Neural progenitor cell (in vitro differentiated cells): ENCODE results near the gene TYROBP. TPM values are rescaled to one million over a fixed set of nuclear protein-coding genes. Genes with fewer than 3 reads are reported as not detected.
A peak's percentile ranks its signal among the peaks of the same experiment; 100 is the strongest.

Experiments used
- DNase-seq: peaks from one replicate; pipeline ENCODE4 v3.0.0-alpha.2; 2016; ENCODE audit warnings: low spot score
- H2AFZ ChIP-seq: fragments of 200-600 bp; sonication (generic); replicated peaks from 2 replicates; pipeline ENCODE4 v1.6.1; 2016; ENCODE audit warnings: antibody characterized with exemption
- H3F3A ChIP-seq: fragments of 200-600 bp; sonication (generic); 2 replicates; pipeline ENCODE4 v1.6.1; 2016; ENCODE audit warnings: antibody characterized with exemption, low read depth
- H3K27ac ChIP-seq: fragments of 200-600 bp; sonication (generic); 2 replicates; pipeline ENCODE4 v1.5.1; 2016; ENCODE audit warnings: mild to moderate bottlenecking
- H3K27me3 ChIP-seq: fragments of 200-600 bp; sonication (generic); 2 replicates; pipeline ENCODE4 v1.6.1; 2016; ENCODE audit warnings: mild to moderate bottlenecking, moderate library complexity
- H3K36me3 ChIP-seq: fragments of 200-600 bp; sonication (generic); 2 replicates; pipeline ENCODE4 v1.5.1; 2016
- H3K4me1 ChIP-seq: fragments of 200-600 bp; sonication (generic); 2 replicates; pipeline ENCODE4 v1.6.1; 2016; ENCODE audit warnings: mixed run types
- H3K4me2 ChIP-seq: fragments of 200-600 bp; sonication (generic); 2 replicates; pipeline ENCODE4 v1.6.1; 2016
- H3K4me3 ChIP-seq: fragments of 200-600 bp; sonication (generic); 2 replicates; pipeline ENCODE4 v1.5.1; 2016
- H3K79me2 ChIP-seq: fragments of 200-600 bp; sonication (generic); 2 replicates; pipeline ENCODE4 v1.6.1; 2016; ENCODE audit warnings: low read depth
- H3K9ac ChIP-seq: fragments of 200-600 bp; sonication (generic); 2 replicates; pipeline ENCODE4 v1.6.1; 2016
- H3K9me3 ChIP-seq: fragments of 200-600 bp; sonication (generic); 2 replicates; pipeline ENCODE4 v1.5.1; 2016; ENCODE audit warnings: low read depth
- H4K20me1 ChIP-seq: fragments of 200-600 bp; sonication (generic); 2 replicates; pipeline ENCODE4 v1.6.1; 2016; ENCODE audit warnings: low read depth
- H3K27ac Mint-ChIP-seq: 3 replicates; pipeline ENCODE4 v1.8.0; 2021; ENCODE audit warnings: mixed read lengths
- H3K27me3 Mint-ChIP-seq: 2 replicates; pipeline ENCODE4 v1.8.0; 2022; ENCODE audit warnings: low read depth, mild to moderate bottlenecking, inconsistent platforms, moderate library complexity, mixed read lengths; ENCODE audit not compliant: insufficient read depth
- H3K36me3 Mint-ChIP-seq: 3 replicates; pipeline ENCODE4 v1.8.0; 2021; ENCODE audit warnings: mixed read lengths
- H3K4me1 Mint-ChIP-seq: 3 replicates; pipeline ENCODE4 v1.8.0; 2021; ENCODE audit warnings: mixed read lengths
- H3K4me3 Mint-ChIP-seq: 3 replicates; pipeline ENCODE4 v1.8.0; 2021; ENCODE audit warnings: mild to moderate bottlenecking, moderate library complexity, mixed read lengths
- H3K9me3 Mint-ChIP-seq: 3 replicates; pipeline ENCODE4 v1.8.0; 2020; ENCODE audit warnings: mixed read lengths
- CTCF ChIP-seq: fragments of 200-600 bp; sonication (generic); IDR thresholded peaks from 2 replicates; pipeline ENCODE4 v1.5.1; 2017; ENCODE audit warnings: antibody characterized with exemption, mild to moderate bottlenecking
- EZH2 ChIP-seq: fragments of 200-600 bp; sonication (generic); IDR thresholded peaks from 2 replicates; pipeline ENCODE4 v1.6.1; 2017; ENCODE audit warnings: antibody characterized with exemption, mild to moderate bottlenecking, moderate library complexity
- EZH2phosphoT487 ChIP-seq: fragments of 200-600 bp; sonication (generic); IDR thresholded peaks from 2 replicates; pipeline ENCODE4 v1.6.1; 2017; ENCODE audit warnings: antibody characterized with exemption
- total RNA-seq: library from RNA; depleted of rRNA; stranded (reverse); fragments of >200 nt; gene quantifications from 2 replicates; pipeline ENCODE4 v1.2.3, GENCODE V29; 2015; ENCODE audit warnings: low replicate concordance

Gene TYROBP
- total RNA-seq, 1 donor from 2014 or later = not detected

DNA sequence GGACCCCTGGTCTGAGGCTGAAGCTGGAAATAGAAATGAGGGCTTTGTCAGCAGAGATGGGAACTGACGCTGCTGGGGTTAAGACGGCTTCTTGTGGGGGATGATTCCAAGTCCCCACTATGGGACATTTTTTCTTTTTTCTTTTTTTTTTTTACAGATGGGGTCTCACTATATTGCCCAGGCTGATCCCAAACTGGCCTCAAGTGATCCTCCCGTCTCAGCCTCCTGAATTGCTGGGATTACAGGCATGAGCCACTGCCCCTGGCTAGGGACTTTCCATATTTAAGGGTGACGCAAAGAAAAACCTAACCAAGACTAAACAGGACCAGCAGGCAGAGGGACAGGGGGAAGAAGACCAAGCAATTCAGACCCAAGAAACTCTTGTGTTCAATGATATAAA lies 38.1 kb upstream of the TYROBP start:
- peaks cover 11% of the 10 kb centered on the region for H3K27me3 Mint-ChIP-seq
- H3K9me3 ChIP-seq = no peaks in the 10 kb centered on the region
- no peaks in the 10 kb centered on the region for H3K79me2 ChIP-seq
- peaks cover 10% of the 10 kb centered on the region for H4K20me1 ChIP-seq
- H3F3A ChIP-seq = peaks cover 4% of the 10 kb centered on the region
- H3K4me3 ChIP-seq = no peak overlapping the region
- no peak for TF ChIP-seq EZH2phosphoT487
- no peak for TF ChIP-seq CTCF
- no peak for TF ChIP-seq EZH2
- no peaks in the 10 kb centered on the region for H3K36me3 ChIP-seq
- no peak overlapping the region for H2AFZ ChIP-seq
- no peak for DNase-seq
- H3K4me3 Mint-ChIP-seq = no peak overlapping the region
- H3K9ac ChIP-seq = no peak overlapping the region
- no peaks in the 10 kb centered on the region for H3K27me3 ChIP-seq
- H3K4me1 Mint-ChIP-seq = peaks cover 3% of the 10 kb centered on the region
- H3K4me1 ChIP-seq = no peaks in the 10 kb centered on the region
- no peak overlapping the region for H3K27ac ChIP-seq
- no peak overlapping the region for H3K27ac Mint-ChIP-seq
- H3K4me2 ChIP-seq = no peak overlapping the region
- H3K36me3 Mint-ChIP-seq = peaks cover 14% of the 10 kb centered on the region
- no peaks in the 10 kb centered on the region for H3K9me3 Mint-ChIP-seq

GRCh38 chr19:35945121-35945790 lies 37.2 kb upstream of the TYROBP start:
- no peaks in the 10 kb centered on the region for H3K36me3 ChIP-seq
- H3K4me3 ChIP-seq = no peak overlapping the region
- Mint-ChIP-seq H3K27me3 (peaks cover 9% of the 10 kb centered on the region), H3K4me3 (peak overlapping the region; percentile 27), H3K27ac (peak overlapping the region; percentile 69), H3K36me3 (peaks cover 14% of the 10 kb centered on the region), H3K4me1 (peaks cover 3% of the 10 kb centered on the region), H3K9me3 (no peaks in the 10 kb centered on the region)
- H2AFZ ChIP-seq = no peak overlapping the region
- peaks cover 4% of the 10 kb centered on the region for H3F3A ChIP-seq
- H3K9me3 ChIP-seq = no peaks in the 10 kb centered on the region
- DNase-seq = no peak
- no peaks in the 10 kb centered on the region for H3K79me2 ChIP-seq
- no peak overlapping the region for H3K4me2 ChIP-seq
- H3K27ac ChIP-seq = no peak overlapping the region
- no peaks in the 10 kb centered on the region for H3K27me3 ChIP-seq
- no peaks in the 10 kb centered on the region for H3K4me1 ChIP-seq
- TF ChIP-seq EZH2 (no peak), EZH2phosphoT487 (no peak), CTCF (no peak)
- peaks cover 10% of the 10 kb centered on the region for H4K20me1 ChIP-seq
- H3K9ac ChIP-seq = no peak overlapping the region

DNA sequence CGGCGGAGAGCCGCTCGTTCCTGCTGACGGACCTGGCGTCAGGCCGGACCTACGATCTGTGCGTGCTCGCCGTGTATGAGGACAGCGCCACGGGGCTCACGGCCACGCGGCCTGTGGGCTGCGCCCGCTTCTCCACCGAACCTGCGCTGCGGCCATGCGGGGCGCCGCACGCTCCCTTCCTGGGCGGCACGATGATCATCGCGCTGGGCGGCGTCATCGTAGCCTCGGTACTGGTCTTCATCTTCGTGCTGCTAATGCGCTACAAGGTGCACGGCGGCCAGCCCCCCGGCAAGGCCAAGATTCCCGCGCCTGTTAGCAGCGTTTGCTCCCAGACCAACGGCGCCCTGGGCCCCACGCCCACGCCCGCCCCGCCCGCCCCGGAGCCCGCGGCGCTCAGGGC lies 36.5 kb upstream of the TYROBP start:
- H3K4me3 Mint-ChIP-seq = no peak overlapping the region
- Histone ChIP-seq H3K36me3 (no peaks in the 10 kb centered on the region), H3K9ac (no peak overlapping the region), H3K4me3 (no peak overlapping the region), H4K20me1 (peaks cover 11% of the 10 kb centered on the region), H3K9me3 (no peaks in the 10 kb centered on the region), H3K4me1 (no peaks in the 10 kb centered on the region), H2AFZ (no peak overlapping the region), H3K27ac (no peak overlapping the region), H3K4me2 (no peak overlapping the region), H3F3A (peaks cover 4% of the 10 kb centered on the region), H3K27me3 (no peaks in the 10 kb centered on the region), H3K79me2 (no peaks in the 10 kb centered on the region)
- H3K36me3 Mint-ChIP-seq = peaks cover 14% of the 10 kb centered on the region
- peaks cover 9% of the 10 kb centered on the region for H3K27me3 Mint-ChIP-seq
- TF ChIP-seq EZH2phosphoT487 (no peak), EZH2 (no peak), CTCF (no peak)
- no peaks in the 10 kb centered on the region for H3K9me3 Mint-ChIP-seq
- H3K27ac Mint-ChIP-seq = no peak overlapping the region
- DNase-seq = no peak
- H3K4me1 Mint-ChIP-seq = peaks cover 3% of the 10 kb centered on the region
